C4-2B (cell line): Measurements from ENCODE around the gene GCG.

Source experiments
- ZFX ChIP-seq: fragments of 450-650 bp; IDR thresholded peaks from 2 replicates; pipeline ENCODE4 v1.6.1; 2017
- TF ChIP-seq, protein P1 (sequence below): fragments of 450-650 bp; conservative IDR thresholded peaks from 2 replicates; pipeline ENCODE4 v1.5.1; 2017; ENCODE audit warnings: mild to moderate bottlenecking

DNA sequence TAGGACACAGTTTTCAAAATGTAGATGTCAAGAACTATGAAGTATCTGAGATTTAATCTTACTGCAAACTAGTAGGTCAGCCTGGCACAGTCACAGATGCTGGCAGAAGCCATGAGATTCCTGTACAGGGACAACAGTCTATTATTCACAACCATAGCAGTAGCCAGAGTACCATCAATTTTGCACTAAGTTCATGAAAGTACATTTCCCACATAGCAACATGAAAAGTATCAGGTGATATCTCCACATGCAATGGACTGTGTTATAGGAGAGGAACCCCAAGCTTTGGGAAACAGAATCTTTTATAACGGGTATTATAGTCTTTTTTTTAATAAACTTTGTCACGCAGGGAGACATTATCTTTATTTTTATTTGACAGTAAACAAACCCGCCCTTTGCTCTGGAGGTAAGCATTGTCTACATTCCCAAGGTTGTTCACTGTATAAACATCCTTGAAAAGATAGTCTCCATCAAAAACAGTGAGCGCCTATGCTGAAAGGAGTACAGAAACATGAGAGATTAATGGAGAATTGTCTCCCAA lies 44.6 kb downstream of the GCG start:
- TF ChIP-seq, protein P1, sequence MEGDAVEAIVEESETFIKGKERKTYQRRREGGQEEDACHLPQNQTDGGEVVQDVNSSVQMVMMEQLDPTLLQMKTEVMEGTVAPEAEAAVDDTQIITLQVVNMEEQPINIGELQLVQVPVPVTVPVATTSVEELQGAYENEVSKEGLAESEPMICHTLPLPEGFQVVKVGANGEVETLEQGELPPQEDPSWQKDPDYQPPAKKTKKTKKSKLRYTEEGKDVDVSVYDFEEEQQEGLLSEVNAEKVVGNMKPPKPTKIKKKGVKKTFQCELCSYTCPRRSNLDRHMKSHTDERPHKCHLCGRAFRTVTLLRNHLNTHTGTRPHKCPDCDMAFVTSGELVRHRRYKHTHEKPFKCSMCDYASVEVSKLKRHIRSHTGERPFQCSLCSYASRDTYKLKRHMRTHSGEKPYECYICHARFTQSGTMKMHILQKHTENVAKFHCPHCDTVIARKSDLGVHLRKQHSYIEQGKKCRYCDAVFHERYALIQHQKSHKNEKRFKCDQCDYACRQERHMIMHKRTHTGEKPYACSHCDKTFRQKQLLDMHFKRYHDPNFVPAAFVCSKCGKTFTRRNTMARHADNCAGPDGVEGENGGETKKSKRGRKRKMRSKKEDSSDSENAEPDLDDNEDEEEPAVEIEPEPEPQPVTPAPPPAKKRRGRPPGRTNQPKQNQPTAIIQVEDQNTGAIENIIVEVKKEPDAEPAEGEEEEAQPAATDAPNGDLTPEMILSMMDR, result no peak
- TF ChIP-seq ZFX, result no peak
